ENCODE results near the gene SLC2A10. TPM values are rescaled to one million over a fixed set of nuclear protein-coding genes. Genes with fewer than 3 reads are reported as not detected.

Gene SLC2A10
- total RNA-seq, 1 donor from 2014 or later: 12.7 TPM

GRCh38 chr20:46704714-46705377 is 4.6 kb upstream of the SLC2A10 start:
- H3K27me3 Mint-ChIP-seq (ENCODE audit: low read depth, unreplicated experiment): peaks cover 2% of the 10 kb centered on the region
- peaks cover 1% of the 10 kb centered on the region for H3K36me3 Mint-ChIP-seq (ENCODE audit: low read depth, unreplicated experiment)
- Histone ChIP-seq H3K4me1 (ENCODE audit: insufficient read depth, low read length) (peaks cover 1% of the 10 kb centered on the region), H3K4me2 (ENCODE audit: low read length) (no peak overlapping the region), H3K36me3 (ENCODE audit: insufficient read depth, low read length) (no peaks in the 10 kb centered on the region), H3K9me3 (ENCODE audit: insufficient read depth, low read depth, low read length) (no peaks in the 10 kb centered on the region), H2AFZ (ENCODE audit: low read depth, low read length) (peak overlapping the region; percentile 21), H3K27ac (ENCODE audit: low read depth, low read length) (no peak overlapping the region), H3K27me3 (ENCODE audit: insufficient read depth, low read length) (peaks cover 2% of the 10 kb centered on the region), H3K4me3 (ENCODE audit: insufficient read depth, low read depth, low read length) (no peak overlapping the region), H4K20me1 (ENCODE audit: insufficient read depth, low read length) (no peaks in the 10 kb centered on the region), H3K9ac (ENCODE audit: low read length) (no peak overlapping the region), H3K79me2 (ENCODE audit: insufficient read depth, low read length) (no peaks in the 10 kb centered on the region)
- H3K9me3 Mint-ChIP-seq (ENCODE audit: unreplicated experiment): peaks cover 8% of the 10 kb centered on the region
- H3K27ac Mint-ChIP-seq (ENCODE audit: unreplicated experiment): peak overlapping the region; percentile 55
- no peak for TF ChIP-seq CTCF (IDR thresholded peaks at IDR 0.05; ENCODE audit: insufficient read depth, low read depth, low read length)
- no peak for TF ChIP-seq EZH2 (IDR thresholded peaks at IDR 0.05; ENCODE audit: insufficient read depth, low read length)
- no peaks in the 10 kb centered on the region for H3K4me1 Mint-ChIP-seq (ENCODE audit: low read depth, unreplicated experiment)
- DNase-seq (ENCODE audit: low read depth): no peak
- FAIRE-seq: no peak
- H3K4me3 Mint-ChIP-seq (ENCODE audit: unreplicated experiment): no peak overlapping the region

GRCh38 chr20:46705378-46705729 is 4.1 kb upstream of the SLC2A10 start:
- H2AFZ ChIP-seq (ENCODE audit: low read depth, low read length): peak overlapping the region; percentile 21
- peaks cover 5% of the 10 kb centered on the region for H3K79me2 ChIP-seq (ENCODE audit: insufficient read depth, low read length)
- H3K9ac ChIP-seq (ENCODE audit: low read length): no peak overlapping the region
- H4K20me1 ChIP-seq (ENCODE audit: insufficient read depth, low read length): no peaks in the 10 kb centered on the region
- no peak overlapping the region for H3K4me2 ChIP-seq (ENCODE audit: low read length)
- peak overlapping the region; percentile 55 for H3K27ac Mint-ChIP-seq (ENCODE audit: unreplicated experiment)
- no peak overlapping the region for H3K27ac ChIP-seq (ENCODE audit: low read depth, low read length)
- peaks cover 5% of the 10 kb centered on the region for H3K4me1 Mint-ChIP-seq (ENCODE audit: low read depth, unreplicated experiment)
- DNase-seq (ENCODE audit: low read depth) (no peak), FAIRE-seq (no peak)
- H3K9me3 ChIP-seq (ENCODE audit: insufficient read depth, low read depth, low read length): no peaks in the 10 kb centered on the region
- peaks cover 2% of the 10 kb centered on the region for H3K27me3 Mint-ChIP-seq (ENCODE audit: low read depth, unreplicated experiment)
- peaks cover 1% of the 10 kb centered on the region for H3K36me3 Mint-ChIP-seq (ENCODE audit: low read depth, unreplicated experiment)
- H3K4me3 ChIP-seq (ENCODE audit: insufficient read depth, low read depth, low read length): no peak overlapping the region
- peaks cover 6% of the 10 kb centered on the region for H3K4me1 ChIP-seq (ENCODE audit: insufficient read depth, low read length)
- H3K9me3 Mint-ChIP-seq (ENCODE audit: unreplicated experiment): peaks cover 6% of the 10 kb centered on the region
- peaks cover 2% of the 10 kb centered on the region for H3K27me3 ChIP-seq (ENCODE audit: insufficient read depth, low read length)
- H3K4me3 Mint-ChIP-seq (ENCODE audit: unreplicated experiment): no peak overlapping the region
- TF ChIP-seq CTCF (IDR thresholded peaks at IDR 0.05; ENCODE audit: insufficient read depth, low read depth, low read length) (no peak), EZH2 (IDR thresholded peaks at IDR 0.05; ENCODE audit: insufficient read depth, low read length) (no peak)
- no peaks in the 10 kb centered on the region for H3K36me3 ChIP-seq (ENCODE audit: insufficient read depth, low read length)

GRCh38 chr20:46706242-46706641 is 3.2 kb upstream of the SLC2A10 start:
- no peak overlapping the region for H3K4me3 Mint-ChIP-seq (ENCODE audit: unreplicated experiment)
- Histone ChIP-seq H3K9ac (ENCODE audit: low read length) (no peak overlapping the region), H3K79me2 (ENCODE audit: insufficient read depth, low read length) (peaks cover 11% of the 10 kb centered on the region), H3K9me3 (ENCODE audit: insufficient read depth, low read depth, low read length) (no peaks in the 10 kb centered on the region), H3K4me1 (ENCODE audit: insufficient read depth, low read length) (peaks cover 8% of the 10 kb centered on the region), H3K4me2 (ENCODE audit: low read length) (no peak overlapping the region), H3K36me3 (ENCODE audit: insufficient read depth, low read length) (no peaks in the 10 kb centered on the region), H3K27me3 (ENCODE audit: insufficient read depth, low read length) (no peaks in the 10 kb centered on the region), H3K4me3 (ENCODE audit: insufficient read depth, low read depth, low read length) (no peak overlapping the region), H3K27ac (ENCODE audit: low read depth, low read length) (no peak overlapping the region), H2AFZ (ENCODE audit: low read depth, low read length) (no peak overlapping the region), H4K20me1 (ENCODE audit: insufficient read depth, low read length) (peaks cover 3% of the 10 kb centered on the region)
- FAIRE-seq (no peak), DNase-seq (ENCODE audit: low read depth) (no peak)
- H3K9me3 Mint-ChIP-seq (ENCODE audit: unreplicated experiment): peaks cover 6% of the 10 kb centered on the region
- H3K27ac Mint-ChIP-seq (ENCODE audit: unreplicated experiment): no peak overlapping the region
- peaks cover 1% of the 10 kb centered on the region for H3K36me3 Mint-ChIP-seq (ENCODE audit: low read depth, unreplicated experiment)
- H3K4me1 Mint-ChIP-seq (ENCODE audit: low read depth, unreplicated experiment): peaks cover 5% of the 10 kb centered on the region
- TF ChIP-seq CTCF (IDR thresholded peaks at IDR 0.05; ENCODE audit: insufficient read depth, low read depth, low read length): no peak
- TF ChIP-seq EZH2 (IDR thresholded peaks at IDR 0.05; ENCODE audit: insufficient read depth, low read length): no peak
- H3K27me3 Mint-ChIP-seq (ENCODE audit: low read depth, unreplicated experiment): no peaks in the 10 kb centered on the region
